ENCODE results near the gene PRKAG3. TPM values are rescaled to one million over a fixed set of nuclear protein-coding genes. Genes with fewer than 3 reads are reported as not detected.

PRKAG3 gene
- total and polyA plus RNA-seq, 2 experiments from 2014 or later = not detected

GRCh38 chr2:218879776-218880101 is 48.1 kb upstream of the PRKAG3 start:
- Histone ChIP-seq H3K9me2 (ENCODE audit: insufficient read depth) (no peaks in the 10 kb centered on the region), H3K79me2 (replicated peaks; ENCODE audit: insufficient read depth) (no peaks in the 10 kb centered on the region), H3F3A (replicated peaks; ENCODE audit: low read depth) (no peaks in the 10 kb centered on the region), H3K4me3 (peak overlapping the region; percentile 46), H3K36me3 (ENCODE audit: insufficient read depth) (no peaks in the 10 kb centered on the region), H4K20me1 (replicated peaks; ENCODE audit: insufficient read depth) (peaks cover 21% of the 10 kb centered on the region), H3K4me2 (peak overlapping the region; percentile 66), H3K27me3 (ENCODE audit: insufficient read depth) (peaks cover 98% of the 10 kb centered on the region), H3K27ac (ENCODE audit: low read depth) (no peak overlapping the region), H3K4me1 (ENCODE audit: insufficient read depth) (peaks cover 14% of the 10 kb centered on the region; the same call in 1 of the 2 replicates), H2AFZ (no peak overlapping the region)
- H3K4me1 Mint-ChIP-seq = peaks cover 26% of the 10 kb centered on the region
- ATAC-seq (no peak), DNase-seq (ENCODE audit: low spot score) (no peak)
- H3K9me3 Mint-ChIP-seq = no peaks in the 10 kb centered on the region
- H3K4me3 Mint-ChIP-seq = peak overlapping the region; percentile 57
- H3K27me3 Mint-ChIP-seq (ENCODE audit: insufficient read depth, low read depth, poor library complexity) = peaks cover 95% of the 10 kb centered on the region
- H3K36me3 Mint-ChIP-seq (ENCODE audit: low read depth) = no peaks in the 10 kb centered on the region; the same call in 2 of the 3 replicates
- H3K27ac Mint-ChIP-seq = no peak overlapping the region
- TF ChIP-seq EZH2 (IDR thresholded peaks at IDR 0.05; ENCODE audit: low read depth, unreplicated experiment) (peak; percentile 85), CREB1 (CRISPR knock-in tag; IDR thresholded peaks at IDR 0.05; ENCODE audit: low read depth) (no peak), ETS1 (IDR thresholded peaks at IDR 0.05) (no peak), STAT1 (IDR thresholded peaks at IDR 0.05; ENCODE audit: unreplicated experiment) (no peak)

- no peaks in the 10 kb centered on the region for H3K36me3 Mint-ChIP-seq (ENCODE audit: low read depth)
- Histone ChIP-seq H3K27me3 (ENCODE audit: insufficient read depth) (peaks cover 98% of the 10 kb centered on the region), H3K27ac (ENCODE audit: low read depth) (no peak overlapping the region), H4K20me1 (replicated peaks; ENCODE audit: insufficient read depth) (peaks cover 25% of the 10 kb centered on the region), H3K4me1 (ENCODE audit: insufficient read depth) (peaks cover 14% of the 10 kb centered on the region; the same call in 1 of the 2 replicates), H3K36me3 (ENCODE audit: insufficient read depth) (no peaks in the 10 kb centered on the region), H3F3A (replicated peaks; ENCODE audit: low read depth) (no peaks in the 10 kb centered on the region), H3K9me2 (ENCODE audit: insufficient read depth) (no peaks in the 10 kb centered on the region), H3K4me3 (no peak overlapping the region), H3K79me2 (replicated peaks; ENCODE audit: insufficient read depth) (no peaks in the 10 kb centered on the region), H2AFZ (no peak overlapping the region), H3K4me2 (no peak overlapping the region)
- peaks cover 20% of the 10 kb centered on the region for H3K4me1 Mint-ChIP-seq
- ATAC-seq (no peak), DNase-seq (ENCODE audit: low spot score) (no peak)
- H3K4me3 Mint-ChIP-seq = peak overlapping the region; percentile 57
- H3K27ac Mint-ChIP-seq = no peak overlapping the region
- TF ChIP-seq EZH2phosphoT487 (IDR thresholded peaks at IDR 0.05; ENCODE audit: unreplicated experiment) (peak; percentile 45), CTCF (conservative IDR thresholded peaks at IDR 0.05; ENCODE audit: low read depth in 2 of 2) (no peak)
- peaks cover 95% of the 10 kb centered on the region for H3K27me3 Mint-ChIP-seq (ENCODE audit: insufficient read depth, low read depth, poor library complexity)
- no peaks in the 10 kb centered on the region for H3K9me3 Mint-ChIP-seq
Observed at GRCh38 chr2:218878926-218879761, 47.5 kb upstream of the PRKAG3 start.
